Large intestine (tissue), 3 donors: ENCODE results near the gene MAPK9. TPM values are rescaled to one million over a fixed set of nuclear protein-coding genes. Genes with fewer than 3 reads are reported as not detected.
"Not testable (repeated sequence)": the region's sequence is repeated elsewhere in the genome, so short reads cannot be mapped to it uniquely, and the experiment has no call there.

ENCODE experiments used
- DNase-seq, 2 donors: peaks; one replicate each; pipeline versions ENCODE4 v3.0.0 to v3.0.0-alpha.2; 2013
- H3K27ac ChIP-seq: one replicate; pipeline ENCODE4 v1.5.1; 2013; ENCODE audit warnings: low read length
- H3K27me3 ChIP-seq: 2 replicates; pipeline ENCODE4 v1.6.1; 2013; ENCODE audit warnings: low read length; ENCODE audit not compliant: control insufficient read depth, insufficient read depth
- H3K36me3 ChIP-seq: 2 replicates; pipeline ENCODE4 v1.6.1; 2013; ENCODE audit warnings: low read length; ENCODE audit not compliant: control insufficient read depth, insufficient read depth
- H3K4me1 ChIP-seq: one replicate; pipeline ENCODE4 v1.6.1; 2013; ENCODE audit warnings: low read length; ENCODE audit not compliant: control insufficient read depth, insufficient read depth
- H3K4me3 ChIP-seq: one replicate; pipeline ENCODE4 v1.5.1; 2013; ENCODE audit warnings: low read length
- H3K9me3 ChIP-seq: one replicate; pipeline ENCODE4 v1.6.1; 2013; ENCODE audit warnings: mild to moderate bottlenecking, low read depth, low read length, moderate library complexity; ENCODE audit not compliant: control insufficient read depth
- WGBS: methylation state at CpG from one replicate; pipeline ENCODE4 v1.1.5; 2013; ENCODE audit warnings: low lambda C conversion rate; ENCODE audit not compliant: insufficient coverage; 5-methylcytosine and 5-hydroxymethylcytosine counted together
- polyA plus RNA-seq: library from polyadenylated mRNA; unstranded; fragments of 120-200 nt; gene quantifications from one replicate; pipeline ENCODE4 v1.2.1, GENCODE V29; 2013

The MAPK9 gene
- polyA plus RNA-seq, 1 donor: 29.8 TPM

- Histone ChIP-seq H3K27ac (no peak overlapping the region), H3K4me3 (no peak overlapping the region), H3K36me3 (no peaks in the 10 kb centered on the region), H3K4me1 (no peaks in the 10 kb centered on the region), H3K9me3 (no peaks in the 10 kb centered on the region), H3K27me3 (no peaks in the 10 kb centered on the region)
- no peak for DNase-seq
- WGBS: no CpG with 5 or more reads among the region's 8 CpGs
Measured at GRCh38 chr5:180306796-180307195, 14.9 kb upstream of the MAPK9 start.

DNA sequence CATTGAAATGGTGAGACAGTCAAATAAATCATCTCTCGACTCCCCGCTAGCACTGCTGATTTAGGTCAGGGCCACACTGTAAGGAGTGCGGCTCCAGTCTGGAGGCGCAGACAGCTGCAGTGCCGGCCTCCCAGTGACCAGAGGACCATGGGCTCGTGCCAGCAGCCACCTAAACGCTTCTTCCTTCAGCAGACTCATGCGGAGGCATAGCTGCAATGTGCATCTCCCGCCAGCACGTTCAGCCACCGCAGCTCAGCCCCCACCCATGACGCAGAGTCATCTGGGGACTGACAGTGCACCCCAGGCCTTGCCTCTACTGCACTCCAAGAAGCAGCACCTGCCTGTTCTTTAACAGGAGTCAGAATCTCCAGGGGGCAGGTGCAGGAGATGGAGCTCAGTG is 13.6 kb upstream of the MAPK9 start:
- Histone ChIP-seq H3K4me3 (no peak overlapping the region), H3K27ac (no peak overlapping the region), H3K36me3 (no peaks in the 10 kb centered on the region), H3K27me3 (no peaks in the 10 kb centered on the region), H3K9me3 (no peaks in the 10 kb centered on the region), H3K4me1 (no peaks in the 10 kb centered on the region)
- no peak for DNase-seq
- no CpG with 5 or more reads among the region's 12 CpGs for WGBS

DNA sequence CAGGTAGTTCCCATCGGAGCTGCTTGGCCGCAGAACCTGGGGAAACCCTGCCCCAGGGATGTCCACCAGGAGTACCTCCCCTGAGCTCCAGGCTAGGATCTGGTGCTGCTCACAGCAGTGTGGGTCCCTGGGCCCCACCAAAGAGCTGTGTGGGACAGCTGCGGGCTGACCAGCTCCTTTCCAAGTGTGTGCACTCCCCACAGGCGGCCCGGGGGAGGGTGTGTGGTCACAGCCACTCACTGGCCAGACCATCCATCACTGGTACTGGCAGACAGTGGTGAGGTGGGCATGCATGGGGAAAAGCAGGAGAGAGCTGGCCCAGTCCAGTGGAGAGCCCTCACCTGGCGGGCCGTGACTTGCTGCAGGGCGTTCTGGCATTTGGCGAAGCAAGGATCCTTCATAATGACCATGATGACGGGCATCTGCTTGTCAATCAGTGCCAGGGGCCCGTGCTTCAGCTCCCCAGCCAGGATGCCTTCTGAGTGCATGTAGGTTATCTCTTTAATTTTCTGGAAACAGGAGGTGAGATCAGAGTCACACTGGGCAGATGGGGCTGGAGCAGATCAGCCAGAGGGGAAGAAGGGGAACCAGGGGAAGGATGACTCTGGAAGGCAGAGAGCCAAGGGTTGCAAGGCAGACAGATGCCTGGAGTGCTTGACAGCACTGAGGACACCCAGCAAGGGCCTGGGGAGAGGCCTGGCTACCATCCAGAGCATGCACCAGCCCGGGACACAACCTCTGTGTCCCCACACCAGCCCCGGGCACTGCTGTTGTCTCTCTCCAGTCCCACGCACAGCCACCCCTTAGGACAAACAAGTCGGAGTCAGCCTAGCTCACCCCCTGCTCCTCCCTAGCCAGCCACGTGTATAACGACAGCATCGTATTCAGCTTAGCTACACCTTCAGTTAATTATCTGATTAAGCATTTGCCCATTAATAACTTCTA is 12.8 kb upstream of the MAPK9 start:
- no peak for DNase-seq
- H3K4me3 ChIP-seq: no peak overlapping the region
- no peaks in the 10 kb centered on the region for H3K4me1 ChIP-seq
- H3K27ac ChIP-seq: no peak overlapping the region
- no peaks in the 10 kb centered on the region for H3K36me3 ChIP-seq
- H3K9me3 ChIP-seq: no peaks in the 10 kb centered on the region
- WGBS: 100% methylated on average over 1 of the region's 18 CpGs
- no peaks in the 10 kb centered on the region for H3K27me3 ChIP-seq

DNA sequence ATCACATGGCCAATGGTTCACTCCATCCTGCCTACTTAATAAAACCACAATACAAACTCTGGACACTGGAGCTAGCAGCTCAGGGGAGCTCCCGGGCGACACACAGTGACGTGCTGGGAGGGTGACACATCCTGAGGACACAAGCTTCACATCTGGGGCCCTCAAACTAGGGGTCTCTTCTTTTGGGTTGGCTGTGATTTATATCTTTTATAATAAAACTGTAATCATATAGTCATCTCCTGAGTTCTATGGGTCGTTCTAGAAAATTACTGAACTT is 12.1 kb upstream of the MAPK9 start:
- Histone ChIP-seq H3K4me3 (no peak overlapping the region), H3K36me3 (no peaks in the 10 kb centered on the region), H3K27me3 (no peaks in the 10 kb centered on the region), H3K9me3 (no peaks in the 10 kb centered on the region), H3K4me1 (no peaks in the 10 kb centered on the region), H3K27ac (no peak overlapping the region)
- DNase-seq: no peak
- no CpG with 5 or more reads among the region's 4 CpGs for WGBS

- H3K4me3 ChIP-seq: no peak overlapping the region
- DNase-seq: no peak
- no peaks in the 10 kb centered on the region for H3K4me1 ChIP-seq
- WGBS: no CpG with 5 or more reads among the region's 17 CpGs
- H3K27ac ChIP-seq: no peak overlapping the region
- H3K27me3 ChIP-seq: no peaks in the 10 kb centered on the region
- H3K9me3 ChIP-seq: no peaks in the 10 kb centered on the region
- H3K36me3 ChIP-seq: no peaks in the 10 kb centered on the region
Measured at GRCh38 chr5:180303226-180304015, 11.5 kb upstream of the MAPK9 start.

GRCh38 chr5:180302256-180302655 is 10.4 kb upstream of the MAPK9 start:
- H3K27me3 ChIP-seq: no peaks in the 10 kb centered on the region
- DNase-seq: no peak
- no CpG with 5 or more reads among the region's 10 CpGs for WGBS
- no peaks in the 10 kb centered on the region for H3K36me3 ChIP-seq
- no peaks in the 10 kb centered on the region for H3K4me1 ChIP-seq
- no peaks in the 10 kb centered on the region for H3K9me3 ChIP-seq
- H3K4me3 ChIP-seq: no peak overlapping the region
- no peak overlapping the region for H3K27ac ChIP-seq

DNA sequence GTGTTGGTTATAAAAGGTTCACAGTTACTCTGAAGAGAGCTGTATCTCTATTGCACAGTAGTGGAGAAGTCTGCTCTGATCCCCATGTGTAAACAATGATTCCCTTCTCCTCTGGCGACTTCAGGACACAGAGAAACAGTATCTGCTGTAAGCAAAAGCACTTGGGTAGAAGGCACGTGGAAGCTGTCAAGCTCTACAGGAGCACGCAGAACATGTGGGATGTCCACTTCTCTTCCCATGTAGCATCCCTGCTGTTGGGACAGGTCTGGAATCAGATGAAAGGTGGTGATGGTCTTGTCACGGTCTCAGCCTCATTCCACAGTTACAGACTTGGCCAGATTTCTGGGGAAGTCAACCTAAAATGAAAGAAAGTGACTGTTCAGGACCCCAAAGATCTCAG is 9.4 kb upstream of the MAPK9 start:
- Histone ChIP-seq H3K36me3 (no peaks in the 10 kb centered on the region), H3K27ac (no peak overlapping the region), H3K9me3 (no peaks in the 10 kb centered on the region), H3K27me3 (no peaks in the 10 kb centered on the region), H3K4me3 (no peak overlapping the region), H3K4me1 (no peaks in the 10 kb centered on the region)
- no CpG with 5 or more reads among the region's 4 CpGs for WGBS
- DNase-seq: no peak

- Histone ChIP-seq H3K27me3 (no peaks in the 10 kb centered on the region), H3K27ac (no peak overlapping the region), H3K9me3 (no peaks in the 10 kb centered on the region), H3K4me3 (no peak overlapping the region), H3K36me3 (no peaks in the 10 kb centered on the region), H3K4me1 (no peaks in the 10 kb centered on the region)
- WGBS: no CpG with 5 or more reads among the region's 3 CpGs
- DNase-seq: no peak
Measured at GRCh38 chr5:180299526-180299925, 7.6 kb upstream of the MAPK9 start.

DNA sequence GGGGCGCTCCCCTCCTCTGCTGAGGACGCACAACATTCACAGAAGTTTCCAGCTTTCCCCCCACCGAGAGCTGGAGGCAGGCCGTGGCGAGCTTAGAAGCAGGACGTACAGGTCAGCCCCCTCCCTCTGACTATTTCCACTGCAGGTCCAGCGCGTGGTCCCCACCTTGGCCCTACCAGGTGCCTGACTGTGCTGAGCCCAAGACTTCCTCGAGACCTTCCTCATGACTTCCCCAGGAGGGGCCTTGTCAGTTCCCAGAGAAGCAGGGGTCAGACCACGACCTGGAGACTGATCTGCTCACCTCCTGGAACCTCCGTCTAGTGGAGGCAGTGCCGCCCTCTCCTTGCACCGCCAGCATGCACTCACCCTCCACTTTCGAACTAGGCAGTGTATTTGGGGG is 7.1 kb upstream of the MAPK9 start:
- WGBS: no CpG with 5 or more reads among the region's 14 CpGs
- H3K4me1 ChIP-seq, H3K27me3 ChIP-seq, H3K4me3 ChIP-seq, H3K9me3 ChIP-seq, DNase-seq, H3K36me3 ChIP-seq, H3K27ac ChIP-seq: not testable (repeated sequence)

- no peaks in the 10 kb centered on the region for H3K36me3 ChIP-seq
- WGBS: no CpG with 5 or more reads among the region's 2 CpGs
- H3K9me3 ChIP-seq: no peaks in the 10 kb centered on the region
- peaks cover 5% of the 10 kb centered on the region for H3K4me1 ChIP-seq
- no peaks in the 10 kb centered on the region for H3K27me3 ChIP-seq
- no peak for DNase-seq
- H3K4me3 ChIP-seq: no peak overlapping the region
- no peak overlapping the region for H3K27ac ChIP-seq
Measured at GRCh38 chr5:180297587-180298282, 5.9 kb upstream of the MAPK9 start.
